ENCODE results near the gene LILRA2. TPM values are rescaled to one million over a fixed set of nuclear protein-coding genes. Genes with fewer than 3 reads are reported as not detected.

The LILRA2 gene
- total and polyA plus RNA-seq, 2 of the 13 experiments (the other 11 are each of a cell fraction or from before 2014, with no cell fraction given) = 0.53 TPM; not detected in 1

GRCh38 chr19:54526972-54527371 is 46.6 kb upstream of the LILRA2 start:
- POLR2A ChIA-PET = no interaction called here
- DNase-seq (ENCODE audit: low spot score) (no peak), FAIRE-seq (no peak), ATAC-seq (no peak)
- Histone ChIP-seq H3K4me1 (ENCODE audit: insufficient read depth, low read length) (peaks cover 16% of the 10 kb centered on the region), H3K9me3 (ENCODE audit: low read length) (no peaks in the 10 kb centered on the region), H4K20me1 (ENCODE audit: insufficient read depth, low read length) (no peaks in the 10 kb centered on the region), H3K27me3 (ENCODE audit: control insufficient read depth in 1 of 2, insufficient read depth in 2 of 2, low read length in 2 of 2) (no peaks in the 10 kb centered on the region), H3K79me2 (ENCODE audit: insufficient read depth, low read length) (no peaks in the 10 kb centered on the region), H3K27ac (ENCODE audit: extremely low read length, insufficient read depth, low read length) (no peak overlapping the region), H3K4me3 (replicated peaks in 1 of 3; ENCODE audit: insufficient read depth in 1 of 3, low read depth in 2 of 3, low read length in 3 of 3) (no peak overlapping the region), H3K36me3 (replicated peaks in 1 of 2; ENCODE audit: control insufficient read depth in 1 of 2, insufficient read depth in 2 of 2, low read length in 2 of 2) (no peaks in the 10 kb centered on the region), H3K9ac (ENCODE audit: insufficient read depth, low read depth, low read length) (no peak overlapping the region), H3K4me2 (ENCODE audit: low read depth, low read length) (no peak overlapping the region), H2AFZ (ENCODE audit: low read length) (no peak overlapping the region)
- 79% methylated on average over 26 of the region's 26 CpGs for WGBS (ENCODE audit: low lambda C conversion rate)
- intact Hi-C loops (cut with micrococcal nuclease; ENCODE audit: unreplicated experiment) = no loop called here
- TF ChIP-seq ZSCAN9 (CRISPR knock-in tag; IDR thresholded peaks at IDR 0.05; ENCODE audit: borderline replicate concordance) = no peak
- TF ChIP-seq ZNF784 (CRISPR knock-in tag; IDR thresholded peaks at IDR 0.05; ENCODE audit: borderline replicate concordance) = no peak
- TF ChIP-seq MYPOP (CRISPR knock-in tag; IDR thresholded peaks at IDR 0.05) = no peak
- no peak for TF ChIP-seq ZNF543 (CRISPR knock-in tag; IDR thresholded peaks at IDR 0.05)
- no peak for TF ChIP-seq AFF4 (CRISPR knock-in tag; IDR thresholded peaks at IDR 0.05)
- no peak for TF ChIP-seq ZNF7 (CRISPR knock-in tag; IDR thresholded peaks at IDR 0.05)
- TF ChIP-seq HDAC2 (CRISPR knock-in tag; IDR thresholded peaks at IDR 0.05) = no peak
- TF ChIP-seq CTCF (CRISPR knock-in tag; IDR thresholded peaks at IDR 0.05) = no peak
- no peak for TF ChIP-seq MXD3 (CRISPR knock-in tag; IDR thresholded peaks at IDR 0.05)
- TF ChIP-seq ZNF33B (CRISPR knock-in tag; IDR thresholded peaks at IDR 0.05) = no peak
- in situ Hi-C loops (cut with HindIII; ENCODE audit: extremely low pct_ligation_motif_present, low pct_unique_long_range_greater_than_20kb) = no loop called here
- BruUV-seq (replicated peaks) = no TSS peak
- CTCF ChIA-PET (ENCODE audit: low intra/inter-chr PET ratio, low total read pairs) = no interaction called here
